Measurements from ENCODE around the gene TTC39C. TPM values are rescaled to one million over a fixed set of nuclear protein-coding genes. Genes with fewer than 3 reads are reported as not detected.

Gene TTC39C
- total RNA-seq, 2 donors from 2014 or later, result 187 to 226 TPM

- Mint-ChIP-seq H3K4me3 (no peak overlapping the region), H3K27me3 (no peaks in the 10 kb centered on the region), H3K4me1 (peaks cover 39% of the 10 kb centered on the region), H3K27ac (peak overlapping the region; percentile 56), H3K36me3 (ENCODE audit: low read depth) (peaks cover 7% of the 10 kb centered on the region)
- no peak for DNase-seq
- H3K9me3 ChIP-seq (ENCODE audit: control insufficient read depth, low read length, poor library complexity, severe bottlenecking), result no peaks in the 10 kb centered on the region
- ATAC-seq, result no peak
Measured at GRCh38 chr18:24103320-24104021, 88.9 kb downstream of the TTC39C start.

GRCh38 chr18:24104486-24104885, 89.9 kb downstream of the TTC39C start:
- Mint-ChIP-seq H3K4me1 (peaks cover 39% of the 10 kb centered on the region), H3K27me3 (no peaks in the 10 kb centered on the region), H3K4me3 (peak overlapping the region; percentile 39), H3K36me3 (ENCODE audit: low read depth) (peaks cover 7% of the 10 kb centered on the region), H3K27ac (peak overlapping the region; percentile 56)
- DNase-seq, result no peak
- no peak for ATAC-seq
- H3K9me3 ChIP-seq (ENCODE audit: control insufficient read depth, low read length, poor library complexity, severe bottlenecking), result no peaks in the 10 kb centered on the region

DNA sequence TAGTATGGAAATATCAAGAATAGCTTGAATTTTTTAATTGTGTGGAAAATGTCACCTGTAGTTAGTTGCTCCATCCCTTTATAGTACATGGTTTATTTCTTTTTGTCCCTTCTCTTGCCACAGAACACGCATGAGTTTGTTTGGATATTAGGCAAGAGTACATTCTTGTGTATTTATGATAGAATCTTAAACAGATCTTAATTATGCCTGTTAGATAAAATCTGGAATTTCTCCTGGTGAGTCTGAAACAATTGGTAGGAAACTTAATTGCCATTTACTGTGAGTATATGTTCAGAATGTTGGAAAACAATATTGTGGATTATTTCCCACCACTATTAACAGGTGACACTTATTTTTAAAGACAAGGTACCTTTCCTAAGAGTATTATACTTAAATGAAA, 94.1 kb downstream of the TTC39C start:
- Mint-ChIP-seq H3K4me1 (peaks cover 28% of the 10 kb centered on the region), H3K36me3 (ENCODE audit: low read depth) (peaks cover 2% of the 10 kb centered on the region), H3K27me3 (no peaks in the 10 kb centered on the region), H3K27ac (peak overlapping the region; percentile 80), H3K4me3 (no peak overlapping the region)
- ATAC-seq, result no peak
- no peak for DNase-seq
- H3K9me3 ChIP-seq (ENCODE audit: control insufficient read depth, low read length, poor library complexity, severe bottlenecking), result no peaks in the 10 kb centered on the region

DNA sequence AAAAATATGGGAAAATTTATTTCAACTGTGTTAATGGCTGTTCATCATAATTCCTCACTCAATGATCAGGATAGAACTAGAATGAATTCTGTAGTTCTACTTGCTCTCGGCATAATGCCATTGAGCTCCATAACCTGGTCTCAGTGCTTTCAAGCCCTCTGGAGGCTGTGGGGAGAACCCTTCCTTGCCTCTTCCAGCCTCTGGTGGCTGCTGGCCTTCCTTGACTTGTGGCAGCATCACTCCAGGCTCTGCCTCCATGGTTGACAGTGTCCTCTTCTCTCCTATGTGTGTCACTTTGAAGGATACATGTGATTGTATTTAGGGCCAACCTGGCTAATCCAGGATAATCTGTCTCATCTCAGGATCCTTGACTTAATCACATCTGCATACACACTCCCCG, 97.4 kb downstream of the TTC39C start:
- H3K4me1 Mint-ChIP-seq, result peaks cover 23% of the 10 kb centered on the region
- ATAC-seq (no peak), DNase-seq (no peak)
- H3K27me3 Mint-ChIP-seq, result no peaks in the 10 kb centered on the region
- peak overlapping the region; percentile 77 for H3K27ac Mint-ChIP-seq
- H3K9me3 ChIP-seq (ENCODE audit: control insufficient read depth, low read length, poor library complexity, severe bottlenecking), result no peaks in the 10 kb centered on the region
- peaks cover 9% of the 10 kb centered on the region for H3K36me3 Mint-ChIP-seq (ENCODE audit: low read depth)
- H3K4me3 Mint-ChIP-seq, result no peak overlapping the region

GRCh38 chr18:24112464-24112863, 97.9 kb downstream of the TTC39C start:
- Mint-ChIP-seq H3K27ac (peak overlapping the region; percentile 77), H3K36me3 (ENCODE audit: low read depth) (peaks cover 9% of the 10 kb centered on the region), H3K4me3 (no peak overlapping the region), H3K4me1 (peaks cover 19% of the 10 kb centered on the region), H3K27me3 (no peaks in the 10 kb centered on the region)
- ATAC-seq, result no peak
- DNase-seq, result no peak
- H3K9me3 ChIP-seq (ENCODE audit: control insufficient read depth, low read length, poor library complexity, severe bottlenecking), result no peaks in the 10 kb centered on the region

GRCh38 chr18:24112874-24113615, 98.5 kb downstream of the TTC39C start:
- no peak for DNase-seq
- H3K27me3 Mint-ChIP-seq, result no peaks in the 10 kb centered on the region
- peaks cover 16% of the 10 kb centered on the region for H3K4me1 Mint-ChIP-seq
- peak overlapping the region; percentile 77 for H3K27ac Mint-ChIP-seq
- H3K4me3 Mint-ChIP-seq, result no peak overlapping the region
- H3K9me3 ChIP-seq (ENCODE audit: control insufficient read depth, low read length, poor library complexity, severe bottlenecking), result no peaks in the 10 kb centered on the region
- no peak for ATAC-seq
- peaks cover 9% of the 10 kb centered on the region for H3K36me3 Mint-ChIP-seq (ENCODE audit: low read depth)

DNA sequence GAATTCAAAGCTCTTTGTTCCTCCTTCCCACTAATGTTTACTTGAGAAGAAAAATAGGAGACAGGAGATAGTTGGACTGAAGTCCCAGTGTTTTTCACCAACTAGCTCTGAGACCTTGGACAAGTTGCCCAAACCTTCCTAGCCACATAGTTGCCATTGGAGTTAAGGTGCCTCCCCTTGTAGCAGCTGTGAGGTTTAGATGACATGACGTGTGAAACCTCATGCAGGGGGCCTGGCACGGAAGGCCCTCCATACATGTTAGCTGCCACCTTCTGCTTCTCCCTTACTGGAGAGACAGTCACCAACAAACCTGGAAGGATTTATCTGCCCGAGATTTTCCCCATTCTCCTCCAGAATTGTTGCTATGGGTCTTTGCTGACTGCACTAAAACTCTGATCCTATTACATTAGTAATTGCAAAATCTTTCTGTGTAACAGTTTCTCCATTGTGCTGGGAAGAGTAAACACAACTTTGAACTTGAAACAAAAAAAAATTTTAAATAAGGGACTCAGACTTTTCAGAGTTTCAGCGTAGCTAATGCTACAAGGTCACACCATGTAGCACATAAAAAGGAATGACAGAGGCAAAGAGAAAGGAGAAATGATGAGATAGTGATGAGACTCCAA, 100.5 kb downstream of the TTC39C start:
- H3K4me3 Mint-ChIP-seq, result no peak overlapping the region
- peaks cover 22% of the 10 kb centered on the region for H3K4me1 Mint-ChIP-seq
- peaks cover 9% of the 10 kb centered on the region for H3K36me3 Mint-ChIP-seq (ENCODE audit: low read depth)
- ATAC-seq (no peak), DNase-seq (no peak)
- H3K27me3 Mint-ChIP-seq, result no peaks in the 10 kb centered on the region
- H3K9me3 ChIP-seq (ENCODE audit: control insufficient read depth, low read length, poor library complexity, severe bottlenecking), result no peaks in the 10 kb centered on the region
- peak overlapping the region; percentile 84 for H3K27ac Mint-ChIP-seq

GRCh38 chr18:24115628-24116027, 101.1 kb downstream of the TTC39C start:
- peaks cover 11% of the 10 kb centered on the region for H3K36me3 Mint-ChIP-seq (ENCODE audit: low read depth)
- peaks cover 22% of the 10 kb centered on the region for H3K4me1 Mint-ChIP-seq
- no peaks in the 10 kb centered on the region for H3K27me3 Mint-ChIP-seq
- H3K9me3 ChIP-seq (ENCODE audit: control insufficient read depth, low read length, poor library complexity, severe bottlenecking), result no peaks in the 10 kb centered on the region
- peak overlapping the region; percentile 84 for H3K27ac Mint-ChIP-seq
- no peak overlapping the region for H3K4me3 Mint-ChIP-seq
- ATAC-seq (no peak), DNase-seq (no peak)

GRCh38 chr18:24118750-24119577, 104.4 kb downstream of the TTC39C start:
- Mint-ChIP-seq H3K4me3 (no peak overlapping the region), H3K4me1 (peaks cover 19% of the 10 kb centered on the region), H3K36me3 (ENCODE audit: low read depth) (peaks cover 8% of the 10 kb centered on the region), H3K27ac (peak overlapping the region; percentile 85), H3K27me3 (no peaks in the 10 kb centered on the region)
- ATAC-seq (peak; percentile 93), DNase-seq (peak; percentile 57 to 65 (median 61))
- H3K9me3 ChIP-seq (ENCODE audit: control insufficient read depth, low read length, poor library complexity, severe bottlenecking), result no peaks in the 10 kb centered on the region

DNA sequence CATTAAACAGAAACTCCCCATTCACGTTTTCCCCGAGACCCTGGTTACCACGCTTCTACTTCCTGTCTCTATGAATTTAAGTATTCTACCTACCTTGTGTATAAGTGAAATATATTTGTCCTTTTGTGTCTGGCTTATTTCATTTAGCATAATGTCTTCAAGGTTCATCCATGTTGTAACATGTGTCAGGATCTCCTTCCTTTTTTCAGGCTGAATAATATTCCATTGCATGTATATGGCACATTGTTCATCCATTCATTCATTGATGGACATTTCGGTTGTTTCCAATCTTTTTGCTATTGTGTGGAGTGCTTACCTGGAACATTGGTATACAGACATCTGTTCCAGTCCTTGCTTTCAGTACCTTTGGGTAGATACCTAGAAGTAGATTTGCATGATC, 106.1 kb downstream of the TTC39C start:
- Mint-ChIP-seq H3K4me1 (peaks cover 11% of the 10 kb centered on the region), H3K27me3 (no peaks in the 10 kb centered on the region), H3K27ac (peak overlapping the region; percentile 27), H3K36me3 (ENCODE audit: low read depth) (peaks cover 3% of the 10 kb centered on the region), H3K4me3 (no peak overlapping the region)
- ATAC-seq (no peak), DNase-seq (no peak)
- H3K9me3 ChIP-seq (ENCODE audit: control insufficient read depth, low read length, poor library complexity, severe bottlenecking), result no peaks in the 10 kb centered on the region

GRCh38 chr18:24121625-24122024, 107.1 kb downstream of the TTC39C start:
- Mint-ChIP-seq H3K27ac (peak overlapping the region; percentile 27), H3K27me3 (no peaks in the 10 kb centered on the region), H3K4me3 (no peak overlapping the region), H3K36me3 (ENCODE audit: low read depth) (peaks cover 3% of the 10 kb centered on the region), H3K4me1 (peaks cover 11% of the 10 kb centered on the region)
- H3K9me3 ChIP-seq (ENCODE audit: control insufficient read depth, low read length, poor library complexity, severe bottlenecking), result no peaks in the 10 kb centered on the region
- DNase-seq (no peak), ATAC-seq (no peak)

DNA sequence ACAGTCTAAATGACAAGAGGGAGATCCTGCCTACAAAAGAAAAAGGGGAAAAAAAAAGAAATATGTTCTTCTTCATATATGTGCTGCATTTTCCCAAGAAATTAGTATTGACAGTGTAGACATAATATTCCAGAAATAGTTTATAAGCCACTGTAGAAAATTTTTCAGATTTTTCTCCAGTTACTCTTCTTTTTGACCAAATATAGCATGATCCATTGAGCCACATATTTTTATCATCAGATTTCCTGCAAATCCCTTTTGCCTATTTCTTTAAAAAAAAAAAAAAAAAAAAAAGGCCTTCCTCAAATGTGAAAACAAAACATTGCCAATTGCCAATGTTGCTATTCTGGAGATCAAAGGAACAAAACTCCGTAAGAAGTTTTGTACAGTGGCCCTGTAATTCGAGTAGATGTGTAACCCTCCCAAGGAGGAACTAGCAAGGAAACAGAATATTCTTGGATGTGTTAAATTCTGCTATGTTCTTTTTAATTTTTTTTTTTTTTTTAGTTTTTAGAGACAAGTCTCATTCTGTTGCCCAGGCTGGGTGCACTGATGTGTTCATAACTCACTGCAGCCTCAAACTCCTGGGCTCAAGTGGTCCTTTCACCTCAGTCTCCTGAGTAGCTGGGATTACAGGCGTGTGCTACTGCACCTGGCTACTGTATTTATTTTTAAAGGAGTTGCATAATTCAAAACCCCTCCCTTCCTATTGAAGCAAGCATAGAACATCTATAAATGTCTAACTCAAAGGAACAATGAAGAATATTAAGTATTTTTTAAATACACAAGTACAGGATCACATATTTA, 111.8 kb downstream of the TTC39C start:
- H3K9me3 ChIP-seq (ENCODE audit: control insufficient read depth, low read length, poor library complexity, severe bottlenecking), result no peaks in the 10 kb centered on the region
- no peaks in the 10 kb centered on the region for H3K27me3 Mint-ChIP-seq
- no peak for DNase-seq
- no peak for ATAC-seq
- H3K4me1 Mint-ChIP-seq, result peaks cover 9% of the 10 kb centered on the region
- H3K4me3 Mint-ChIP-seq, result no peak overlapping the region
- peaks cover 12% of the 10 kb centered on the region for H3K36me3 Mint-ChIP-seq (ENCODE audit: low read depth)
- no peak overlapping the region for H3K27ac Mint-ChIP-seq
